ENCODE data around the gene RASL10B.

GRCh38 chr17:35715416-35715815 lies 16.0 kb upstream of the RASL10B start:
- TF ChIP-seq, protein P1, sequence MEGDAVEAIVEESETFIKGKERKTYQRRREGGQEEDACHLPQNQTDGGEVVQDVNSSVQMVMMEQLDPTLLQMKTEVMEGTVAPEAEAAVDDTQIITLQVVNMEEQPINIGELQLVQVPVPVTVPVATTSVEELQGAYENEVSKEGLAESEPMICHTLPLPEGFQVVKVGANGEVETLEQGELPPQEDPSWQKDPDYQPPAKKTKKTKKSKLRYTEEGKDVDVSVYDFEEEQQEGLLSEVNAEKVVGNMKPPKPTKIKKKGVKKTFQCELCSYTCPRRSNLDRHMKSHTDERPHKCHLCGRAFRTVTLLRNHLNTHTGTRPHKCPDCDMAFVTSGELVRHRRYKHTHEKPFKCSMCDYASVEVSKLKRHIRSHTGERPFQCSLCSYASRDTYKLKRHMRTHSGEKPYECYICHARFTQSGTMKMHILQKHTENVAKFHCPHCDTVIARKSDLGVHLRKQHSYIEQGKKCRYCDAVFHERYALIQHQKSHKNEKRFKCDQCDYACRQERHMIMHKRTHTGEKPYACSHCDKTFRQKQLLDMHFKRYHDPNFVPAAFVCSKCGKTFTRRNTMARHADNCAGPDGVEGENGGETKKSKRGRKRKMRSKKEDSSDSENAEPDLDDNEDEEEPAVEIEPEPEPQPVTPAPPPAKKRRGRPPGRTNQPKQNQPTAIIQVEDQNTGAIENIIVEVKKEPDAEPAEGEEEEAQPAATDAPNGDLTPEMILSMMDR (IDR thresholded peaks at IDR 0.05; ENCODE audit: insufficient read depth, low read length), result no peak
- no peak for TF ChIP-seq POLR2AphosphoS5 (IDR thresholded peaks at IDR 0.05; ENCODE audit: low read depth)

All from HL-60 (cell line).